ENCODE results near the gene SAMM50.

The SAMM50 gene

GRCh38 chr22:44029069-44029468, 73.8 kb downstream of the SAMM50 start:
- Histone ChIP-seq H3K27ac (no peak overlapping the region), H3K36me3 (replicated peaks) (no peaks in the 10 kb centered on the region), H3K27me3 (replicated peaks) (no peaks in the 10 kb centered on the region), H3K4me3 (ENCODE audit: low read depth, low read length) (no peak overlapping the region)
- in situ Hi-C loops (cut with HindIII; ENCODE audit: low pct_ligation_motif_present, low sequenced_read_pairs), result no loop called here
- TF ChIP-seq CTCF (IDR thresholded peaks at IDR 0.05; ENCODE audit: low read depth, low read length, missing control alignments), result no peak
- no peak for DNase-seq

DNA sequence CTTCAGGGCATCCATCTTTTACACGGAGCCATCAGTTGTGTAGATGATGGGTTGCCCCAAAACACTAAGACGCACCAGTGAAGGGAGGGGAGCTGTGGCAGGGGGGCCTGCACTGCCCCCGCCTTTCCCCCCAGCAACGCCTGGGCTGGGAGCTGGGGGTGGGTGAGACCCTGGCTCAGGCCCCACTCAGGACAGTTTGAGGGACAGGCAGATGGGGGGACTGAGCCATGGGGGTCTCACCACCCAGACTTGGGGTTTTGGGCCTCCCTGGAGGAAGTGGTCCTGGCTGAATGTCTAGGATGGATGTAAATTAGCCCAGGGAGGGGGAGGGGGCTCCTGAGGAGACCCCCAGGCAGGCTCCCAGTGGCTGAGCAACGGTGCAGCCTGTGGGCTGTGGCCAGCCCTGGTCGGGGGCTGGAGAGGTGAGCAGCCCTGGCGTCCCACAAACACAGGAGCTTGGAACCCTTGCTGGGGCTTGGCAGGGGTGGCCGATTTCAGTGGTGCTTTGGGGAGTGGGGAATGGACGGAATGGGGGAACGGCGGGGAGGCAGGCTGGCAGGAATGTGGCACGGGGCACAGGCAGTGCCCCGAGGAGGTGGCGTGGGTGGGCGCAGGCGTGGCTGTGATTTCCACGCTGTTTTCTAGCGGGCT, 74.9 kb downstream of the SAMM50 start:
- Histone ChIP-seq H3K4me3 (ENCODE audit: low read depth, low read length) (no peak overlapping the region), H3K36me3 (replicated peaks) (no peaks in the 10 kb centered on the region), H3K27ac (no peak overlapping the region), H3K27me3 (replicated peaks) (no peaks in the 10 kb centered on the region)
- in situ Hi-C loops (cut with HindIII; ENCODE audit: low pct_ligation_motif_present, low sequenced_read_pairs), result no loop called here
- no peak for TF ChIP-seq CTCF (IDR thresholded peaks at IDR 0.05; ENCODE audit: low read depth, low read length, missing control alignments)
- DNase-seq, result no peak

GRCh38 chr22:44030702-44031082, 75.5 kb downstream of the SAMM50 start:
- in situ Hi-C loops (cut with HindIII; ENCODE audit: low pct_ligation_motif_present, low sequenced_read_pairs), result no loop called here
- Histone ChIP-seq H3K27me3 (replicated peaks) (no peaks in the 10 kb centered on the region), H3K27ac (no peak overlapping the region), H3K4me3 (ENCODE audit: low read depth, low read length) (no peak overlapping the region), H3K36me3 (replicated peaks) (no peaks in the 10 kb centered on the region)
- no peak for DNase-seq
- TF ChIP-seq CTCF (IDR thresholded peaks at IDR 0.05; ENCODE audit: low read depth, low read length, missing control alignments), result no peak

DNA sequence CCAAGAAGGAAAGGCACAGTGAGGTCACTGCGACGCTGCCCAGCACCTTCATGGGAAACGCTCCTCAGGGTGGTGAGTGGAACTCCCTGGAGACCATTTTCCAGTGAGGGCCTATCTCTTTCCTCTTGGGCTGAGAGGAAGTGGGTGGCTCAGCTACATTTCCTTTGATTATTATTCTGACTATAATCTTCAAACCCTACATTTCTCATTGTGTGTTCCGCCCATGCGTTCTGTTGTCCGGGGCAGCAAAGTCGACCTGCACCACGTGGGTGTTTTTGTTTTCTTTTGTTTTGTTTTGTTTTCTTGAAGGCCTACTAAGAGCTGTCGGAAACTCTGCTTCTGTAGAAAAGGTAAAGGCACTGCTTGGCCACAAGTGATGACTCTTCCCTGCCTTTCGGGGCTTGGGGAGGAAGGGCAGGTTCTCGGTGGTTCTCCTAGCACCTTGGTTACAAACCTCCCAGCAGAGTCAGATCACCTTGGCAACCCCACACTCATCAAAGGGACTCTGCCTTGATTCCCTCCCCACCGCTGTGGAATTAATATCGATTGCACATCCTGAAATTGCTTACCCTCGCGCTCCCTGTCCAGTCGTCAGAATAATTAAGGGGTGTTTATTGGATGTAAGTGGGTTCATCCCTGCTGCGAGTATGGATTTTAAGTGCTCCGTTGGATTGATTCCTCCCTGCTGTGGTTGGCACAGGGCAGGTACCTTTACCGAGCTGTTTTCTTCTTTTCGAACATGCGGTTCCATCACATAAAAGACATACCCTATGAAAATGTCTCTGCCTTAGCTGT, 76.1 kb downstream of the SAMM50 start:
- DNase-seq, result no peak
- Histone ChIP-seq H3K4me3 (ENCODE audit: low read depth, low read length) (no peak overlapping the region), H3K36me3 (replicated peaks) (no peaks in the 10 kb centered on the region), H3K27ac (no peak overlapping the region), H3K27me3 (replicated peaks) (no peaks in the 10 kb centered on the region)
- in situ Hi-C loops (cut with HindIII; ENCODE audit: low pct_ligation_motif_present, low sequenced_read_pairs), result no loop called here
- TF ChIP-seq CTCF (IDR thresholded peaks at IDR 0.05; ENCODE audit: low read depth, low read length, missing control alignments), result no peak

- Histone ChIP-seq H3K27ac (no peak overlapping the region), H3K4me3 (ENCODE audit: low read depth, low read length) (no peak overlapping the region), H3K27me3 (replicated peaks) (no peaks in the 10 kb centered on the region), H3K36me3 (replicated peaks) (no peaks in the 10 kb centered on the region)
- in situ Hi-C loops (cut with HindIII; ENCODE audit: low pct_ligation_motif_present, low sequenced_read_pairs), result no loop called here
- no peak for DNase-seq
- no peak for TF ChIP-seq CTCF (IDR thresholded peaks at IDR 0.05; ENCODE audit: low read depth, low read length, missing control alignments)
Observed at GRCh38 chr22:44032126-44032730, 77.0 kb downstream of the SAMM50 start.

Data from brain microvascular endothelial cell (primary cell).